HUES64 (cell line): ENCODE measurements around the gene TMPRSS5.

Experiments
- H3K27ac ChIP-seq: 2 replicates; pipeline ENCODE4 v1.7.0; 2013; ENCODE audit warnings: low read depth, low read length, inconsistent platforms
- H3K27me3 ChIP-seq: 2 replicates; pipeline ENCODE4 v1.6.1; 2013; ENCODE audit warnings: mild to moderate bottlenecking, low read length; ENCODE audit not compliant: insufficient read depth
- H3K36me3 ChIP-seq: 2 replicates; pipeline ENCODE4 v1.6.1; 2013; ENCODE audit warnings: mild to moderate bottlenecking, low read length; ENCODE audit not compliant: insufficient read depth
- H3K4me1 ChIP-seq: 2 replicates; pipeline ENCODE4 v1.6.1; 2013; ENCODE audit warnings: mild to moderate bottlenecking, low read length, moderate library complexity; ENCODE audit not compliant: insufficient read depth
- H3K4me3 ChIP-seq: 2 replicates; pipeline ENCODE4 v1.5.1; 2013; ENCODE audit warnings: mild to moderate bottlenecking, low read length, moderate library complexity
- H3K9ac ChIP-seq: 2 replicates; pipeline ENCODE4 v1.6.1; 2013; ENCODE audit warnings: mild to moderate bottlenecking, low read depth, low read length
- H3K9me3 ChIP-seq: 2 replicates; pipeline ENCODE4 v1.6.1; 2013; ENCODE audit warnings: low read depth, low read length; ENCODE audit not compliant: insufficient read depth
- WGBS: fragments of 150-250, 120-280 bp; methylation state at CpG from one replicate; pipeline ENCODE4 v1.1.7; 2013; ENCODE audit warnings: missing lambda C conversion rate; 5-methylcytosine and 5-hydroxymethylcytosine counted together

TMPRSS5 gene

DNA sequence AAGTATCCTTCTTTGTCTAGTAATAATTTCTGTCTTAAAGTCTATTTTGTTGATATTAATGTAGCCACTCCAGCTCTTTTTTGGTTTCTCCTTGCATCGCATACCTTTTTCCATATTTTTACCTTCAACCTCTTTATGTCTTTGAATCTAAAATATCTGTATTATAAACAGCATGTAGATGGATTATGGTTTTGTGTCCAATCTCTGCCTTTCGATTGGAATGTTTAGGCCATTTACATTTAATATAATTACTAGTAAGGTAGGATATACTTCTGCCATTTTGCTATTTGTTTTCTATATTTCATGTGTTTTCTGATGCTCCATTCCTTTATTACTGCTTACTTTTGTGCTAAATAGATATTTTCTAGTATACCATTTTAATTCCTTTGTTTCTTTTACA lies 39.5 kb downstream of the TMPRSS5 start:
- Histone ChIP-seq H3K4me1 (peaks cover 14% of the 10 kb centered on the region), H3K9me3 (peaks cover 11% of the 10 kb centered on the region; the same call in 1 of the 2 replicates), H3K36me3 (no peaks in the 10 kb centered on the region), H3K4me3 (no peak overlapping the region), H3K27me3 (no peaks in the 10 kb centered on the region), H3K9ac (no peak overlapping the region), H3K27ac (no peak overlapping the region)
- no CpG with 5 or more reads among the region's 2 CpGs for WGBS

DNA sequence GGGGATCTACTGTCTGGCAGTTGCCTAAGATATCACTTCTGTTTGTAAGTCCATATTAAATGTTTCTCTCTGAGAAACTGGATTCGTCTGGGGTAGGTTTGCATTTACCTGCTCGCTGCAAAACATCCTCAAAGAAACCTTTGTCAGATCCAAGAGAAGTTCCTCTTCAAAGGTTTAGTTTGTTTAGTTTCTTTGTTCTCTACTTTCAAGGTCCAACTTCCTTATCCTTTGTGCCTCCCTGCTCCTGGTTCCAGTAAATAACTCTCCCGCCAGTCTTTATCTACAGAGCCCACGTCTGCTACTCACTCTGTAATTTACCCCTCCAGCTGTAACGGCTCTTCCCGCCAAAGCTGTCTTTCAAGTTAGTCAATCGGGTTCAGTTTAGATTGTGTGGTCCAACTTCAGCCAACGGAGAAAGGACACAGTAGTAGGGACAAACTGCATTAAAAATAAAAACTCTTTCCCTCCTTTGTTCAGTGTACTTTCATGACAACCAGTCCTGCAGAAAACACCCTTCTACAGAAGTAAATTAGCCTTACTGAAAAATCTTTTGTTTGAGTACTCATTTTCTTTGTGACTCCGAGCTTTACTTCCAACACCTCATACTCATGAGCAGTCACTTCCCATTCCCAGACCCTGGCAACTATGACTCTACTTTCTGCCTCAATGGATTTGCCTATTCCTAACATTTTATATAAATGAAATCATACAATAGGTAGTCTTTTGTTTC lies 41.0 kb downstream of the TMPRSS5 start:
- H3K4me3 ChIP-seq: no peak overlapping the region
- H3K27me3 ChIP-seq: no peaks in the 10 kb centered on the region
- H3K4me1 ChIP-seq: peaks cover 14% of the 10 kb centered on the region
- 85% methylated on average over 9 of the region's 9 CpGs for WGBS
- no peak overlapping the region for H3K9ac ChIP-seq
- peaks cover 11% of the 10 kb centered on the region; the same call in 1 of the 2 replicates for H3K9me3 ChIP-seq
- H3K36me3 ChIP-seq: no peaks in the 10 kb centered on the region
- no peak overlapping the region for H3K27ac ChIP-seq

DNA sequence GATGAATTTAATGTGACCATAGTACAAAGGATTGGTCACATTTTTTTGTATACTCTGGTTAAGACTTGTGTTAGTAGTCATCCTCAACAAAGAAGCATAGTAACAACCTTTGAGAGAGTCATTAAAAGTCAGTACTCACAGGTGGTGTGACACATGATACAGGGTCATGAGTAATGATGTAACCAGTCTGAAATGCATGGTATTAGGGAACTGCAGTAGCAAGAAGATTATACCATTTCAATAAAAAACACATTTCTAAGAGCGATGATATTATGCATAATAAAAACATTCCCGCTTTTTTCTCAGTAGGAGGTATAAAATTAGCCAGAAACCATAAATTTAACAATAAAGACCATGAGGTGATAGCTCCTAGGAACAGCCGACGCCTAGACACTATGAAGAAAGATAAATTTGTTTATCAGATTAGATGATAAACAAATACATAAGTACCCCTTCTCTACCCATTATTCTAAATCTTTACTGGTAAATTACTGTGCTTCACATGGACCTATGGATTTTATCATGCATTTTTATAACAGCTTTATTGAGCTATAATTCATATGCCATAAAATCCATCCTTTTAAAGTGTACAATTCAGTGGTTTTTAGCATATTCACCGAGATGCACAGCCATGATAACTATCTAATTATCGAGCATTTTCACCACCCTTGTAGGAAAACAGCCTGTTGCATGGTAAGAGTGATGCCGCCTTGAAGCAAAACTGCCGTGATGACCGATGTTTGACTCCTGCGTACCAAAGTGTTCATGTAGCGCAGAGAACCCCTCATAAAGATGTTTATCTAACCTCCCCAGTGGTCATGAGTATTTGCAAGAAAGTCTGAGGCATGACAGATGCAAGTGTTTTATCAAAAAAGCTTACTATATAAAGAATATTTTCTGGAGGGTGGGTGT lies 41.8 kb downstream of the TMPRSS5 start:
- no peaks in the 10 kb centered on the region for H3K36me3 ChIP-seq
- WGBS: 95% methylated on average over 7 of the region's 11 CpGs
- H3K27me3 ChIP-seq: no peaks in the 10 kb centered on the region
- H3K9me3 ChIP-seq: peaks cover 11% of the 10 kb centered on the region; the same call in 1 of the 2 replicates
- no peak overlapping the region for H3K4me3 ChIP-seq
- H3K9ac ChIP-seq: no peak overlapping the region
- H3K4me1 ChIP-seq: peaks cover 6% of the 10 kb centered on the region
- H3K27ac ChIP-seq: no peak overlapping the region

DNA sequence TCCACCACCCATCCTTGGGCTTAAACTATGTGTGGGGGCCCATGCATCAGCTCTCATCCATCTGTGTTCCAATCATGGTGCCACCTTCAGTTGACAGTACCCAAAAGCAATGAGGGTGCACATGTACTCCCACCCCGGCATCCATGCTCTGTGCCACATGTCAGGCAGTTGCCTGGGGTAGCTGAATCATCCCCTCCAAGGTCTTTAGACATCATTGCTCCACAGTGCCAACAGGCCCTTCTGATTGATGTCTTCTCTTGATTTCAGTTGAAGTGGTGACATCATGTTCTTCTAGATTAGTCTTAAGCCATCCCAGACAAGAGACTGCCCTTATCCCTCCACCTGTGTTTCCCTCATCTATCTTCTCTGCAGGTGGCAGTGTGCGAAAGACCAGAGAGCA lies 42.5 kb downstream of the TMPRSS5 start:
- 92% methylated on average over 2 of the region's 2 CpGs for WGBS
- H3K9me3 ChIP-seq: peaks cover 11% of the 10 kb centered on the region; the same call in 1 of the 2 replicates
- H3K36me3 ChIP-seq: no peaks in the 10 kb centered on the region
- H3K4me1 ChIP-seq: no peaks in the 10 kb centered on the region
- no peaks in the 10 kb centered on the region for H3K27me3 ChIP-seq
- H3K27ac ChIP-seq: no peak overlapping the region
- no peak overlapping the region for H3K9ac ChIP-seq
- no peak overlapping the region for H3K4me3 ChIP-seq

DNA sequence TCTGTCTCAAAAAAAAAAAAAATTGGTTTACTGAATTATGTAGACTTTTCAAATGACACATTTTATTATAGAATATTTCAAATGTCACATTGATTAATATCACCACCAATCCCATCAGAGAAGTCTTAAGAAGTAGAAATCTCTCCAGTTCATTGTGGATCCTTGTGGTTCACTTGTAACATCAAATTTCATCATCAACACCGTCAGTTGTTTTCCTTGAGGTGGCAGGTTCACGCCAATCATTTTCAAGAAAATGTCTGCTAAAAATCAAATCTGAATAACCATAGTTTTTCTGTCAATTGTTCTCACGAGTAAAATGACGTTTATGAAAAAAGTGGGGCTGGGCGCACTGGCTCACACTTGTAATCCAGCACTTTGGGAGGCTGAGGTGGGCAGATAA lies 50.3 kb downstream of the TMPRSS5 start:
- Histone ChIP-seq H3K4me1 (no peaks in the 10 kb centered on the region), H3K4me3 (no peak overlapping the region), H3K36me3 (no peaks in the 10 kb centered on the region), H3K27me3 (no peaks in the 10 kb centered on the region; the same call in 1 of the 2 replicates), H3K27ac (no peak overlapping the region), H3K9ac (no peak overlapping the region), H3K9me3 (peaks cover 8% of the 10 kb centered on the region; the same call in 1 of the 2 replicates)
- WGBS: 95% methylated on average over 5 of the region's 5 CpGs

DNA sequence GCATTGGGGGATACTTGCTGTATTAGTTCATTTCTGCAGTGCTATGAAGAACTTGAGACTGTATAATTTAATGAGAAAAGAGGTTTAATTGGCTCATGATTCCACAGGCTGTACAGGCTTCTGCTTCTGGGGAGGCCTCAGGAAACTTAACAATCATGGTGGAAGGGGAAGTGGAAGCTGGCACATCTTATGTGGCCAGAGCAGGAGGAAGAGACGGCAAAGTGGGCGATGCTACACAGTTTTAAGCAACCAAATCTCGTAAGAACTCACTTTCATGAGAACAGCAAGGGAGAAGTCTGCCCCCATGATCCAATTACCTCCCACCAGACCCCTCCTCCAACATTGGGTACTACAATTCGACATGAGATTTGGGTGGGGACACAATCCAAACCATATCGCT lies 55.1 kb downstream of the TMPRSS5 start:
- no peaks in the 10 kb centered on the region for H3K36me3 ChIP-seq
- no peaks in the 10 kb centered on the region; the same call in 1 of the 2 replicates for H3K27me3 ChIP-seq
- H3K27ac ChIP-seq: no peak overlapping the region
- H3K9me3 ChIP-seq: peaks cover 11% of the 10 kb centered on the region
- 95% methylated on average over 5 of the region's 5 CpGs for WGBS
- H3K4me3 ChIP-seq: no peak overlapping the region
- no peak overlapping the region for H3K9ac ChIP-seq
- no peaks in the 10 kb centered on the region for H3K4me1 ChIP-seq

DNA sequence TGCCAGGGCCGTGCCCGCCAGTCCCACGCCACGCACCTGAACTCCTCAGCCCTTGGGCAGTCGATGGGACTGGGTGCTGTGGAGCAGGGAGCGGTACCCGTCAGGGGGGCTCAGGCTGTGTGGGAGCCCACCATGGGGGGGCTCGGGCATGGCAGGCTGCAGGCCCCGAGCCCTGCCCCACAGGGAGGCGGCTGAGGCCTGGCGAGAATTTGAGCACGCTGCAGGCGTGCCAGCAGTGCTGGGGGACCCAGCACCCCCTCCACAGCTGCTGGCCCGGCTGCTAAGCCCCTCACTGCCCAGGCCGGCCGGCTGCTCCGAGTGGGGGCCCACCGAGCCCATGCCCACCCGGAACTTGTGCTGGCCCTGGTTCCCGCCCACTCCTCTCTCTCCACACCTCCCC lies 56.8 kb downstream of the TMPRSS5 start:
- Histone ChIP-seq H3K4me3 (no peak overlapping the region), H3K4me1 (no peaks in the 10 kb centered on the region), H3K27me3 (no peaks in the 10 kb centered on the region; the same call in 1 of the 2 replicates), H3K36me3 (no peaks in the 10 kb centered on the region), H3K9me3 (peaks cover 8% of the 10 kb centered on the region), H3K27ac (no peak overlapping the region), H3K9ac (no peak overlapping the region)
- 95% methylated on average over 20 of the region's 20 CpGs for WGBS

DNA sequence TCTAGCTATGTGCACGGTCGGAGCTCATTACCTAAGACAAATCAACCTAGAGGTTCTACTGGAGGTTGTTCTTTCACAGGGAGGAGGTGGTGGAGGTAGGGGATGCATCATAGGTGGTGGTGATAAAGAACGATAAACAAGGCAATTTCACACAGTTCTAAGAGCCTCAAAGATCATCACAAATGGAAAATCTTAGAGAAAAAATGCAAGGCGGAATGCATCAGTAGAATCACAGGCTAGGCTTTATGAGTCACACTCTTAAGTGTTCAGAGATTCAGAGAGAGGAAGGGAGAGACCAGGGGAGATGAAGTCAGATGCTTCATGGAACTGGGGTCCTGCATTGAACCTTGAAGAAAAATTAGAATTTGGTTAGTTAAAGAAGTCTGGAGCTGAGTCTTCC lies 58.3 kb downstream of the TMPRSS5 start:
- Histone ChIP-seq H3K4me1 (no peaks in the 10 kb centered on the region), H3K27ac (no peak overlapping the region), H3K9me3 (peaks cover 8% of the 10 kb centered on the region), H3K27me3 (no peaks in the 10 kb centered on the region; the same call in 1 of the 2 replicates), H3K4me3 (no peak overlapping the region), H3K36me3 (no peaks in the 10 kb centered on the region), H3K9ac (no peak overlapping the region)
- 90% methylated on average over 3 of the region's 4 CpGs for WGBS

DNA sequence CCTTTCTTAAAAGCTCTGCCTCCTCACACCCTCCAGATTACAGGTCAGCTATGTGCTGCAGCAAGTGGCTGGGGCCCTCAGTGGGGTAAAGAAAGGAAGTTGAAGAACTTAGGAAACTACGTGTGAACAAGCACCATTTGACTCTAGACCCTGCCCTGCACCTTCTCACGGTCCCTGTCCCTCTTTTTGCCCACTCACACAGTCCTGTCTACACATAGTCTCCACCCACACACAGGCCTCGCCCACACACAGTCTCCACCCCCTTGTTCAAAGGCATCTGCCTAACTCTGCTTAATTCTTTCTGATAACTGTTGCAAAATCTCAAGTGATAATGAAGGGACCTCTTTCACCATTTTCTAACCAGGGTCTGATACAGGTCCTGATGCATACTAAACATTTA lies 59.0 kb downstream of the TMPRSS5 start:
- H3K9ac ChIP-seq: no peak overlapping the region
- no peaks in the 10 kb centered on the region for H3K36me3 ChIP-seq
- WGBS: 84% methylated on average over 3 of the region's 3 CpGs

DNA sequence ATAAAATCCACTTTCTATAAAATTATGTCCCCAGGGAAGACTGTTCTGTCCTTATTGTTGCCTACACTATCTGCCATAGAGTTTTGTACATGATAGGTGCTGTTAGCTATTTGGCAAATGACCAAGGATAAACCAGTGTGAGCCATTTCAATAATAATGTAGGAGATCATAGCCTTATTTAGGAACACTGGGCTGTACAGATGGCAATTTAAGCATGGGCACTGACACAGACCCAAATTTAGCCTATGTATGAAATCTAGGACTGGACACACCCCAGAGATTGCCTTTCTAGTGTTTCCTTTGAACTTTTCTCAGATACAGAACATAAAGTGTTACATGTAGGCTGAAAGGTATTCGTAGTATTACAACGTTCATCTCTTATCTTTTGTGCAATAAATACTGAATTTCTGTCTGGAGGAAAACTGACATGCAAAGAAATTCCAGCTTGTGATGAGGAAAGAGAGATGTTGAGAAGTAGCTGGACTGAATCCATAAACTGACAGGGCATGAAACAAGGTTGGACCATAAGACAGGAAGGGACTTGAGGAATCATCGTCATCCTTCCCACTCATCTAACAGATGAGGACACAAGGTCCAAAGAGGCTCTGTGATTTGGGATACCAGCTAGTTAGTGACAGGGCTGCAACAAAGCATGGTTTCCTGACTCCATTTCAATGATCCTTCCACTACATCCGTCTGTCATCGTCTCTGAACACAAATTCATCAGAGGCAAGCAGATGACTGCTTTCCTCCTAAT lies 60.3 kb downstream of the TMPRSS5 start:
- no peak overlapping the region for H3K4me3 ChIP-seq
- H3K4me1 ChIP-seq: no peaks in the 10 kb centered on the region
- WGBS: 94% methylated on average over 5 of the region's 5 CpGs
- H3K9me3 ChIP-seq: peaks cover 8% of the 10 kb centered on the region
- no peak overlapping the region for H3K9ac ChIP-seq
- H3K27me3 ChIP-seq: no peaks in the 10 kb centered on the region
- no peak overlapping the region for H3K27ac ChIP-seq
- no peaks in the 10 kb centered on the region for H3K36me3 ChIP-seq

More for the DNA sequence above, 59.0 kb downstream of the TMPRSS5 start:
- H3K4me3 ChIP-seq: no peak overlapping the region
- peaks cover 8% of the 10 kb centered on the region for H3K9me3 ChIP-seq
- no peaks in the 10 kb centered on the region for H3K4me1 ChIP-seq
- H3K27ac ChIP-seq: no peak overlapping the region
- no peaks in the 10 kb centered on the region; the same call in 1 of the 2 replicates for H3K27me3 ChIP-seq
